B cell (primary cell): ENCODE measurements around the gene TTC28. TPM values are rescaled to one million over a fixed set of nuclear protein-coding genes. Genes with fewer than 3 reads are reported as not detected.

Experiments used
- ATAC-seq: fragments of 200-7000 bp; cut with Tn5 transposase; one replicate; pipeline ENCODE4 v1.10.0; 2021; ENCODE audit warnings: low read depth, mild to moderate bottlenecking, moderate number of reproducible peaks, moderate library complexity
- CTCF ChIA-PET: fragments of 350-600 bp; sonication (Branson Sonifier 250); formaldehyde crosslinking; loops from one replicate; lab custom pipeline; 2021; ENCODE audit warnings: antibody characterized with exemption, inconsistent platforms; lab: Charles Lee
- POLR2A ChIA-PET: fragments of 350-600 bp; sonication (Branson Sonifier 250); formaldehyde crosslinking; loops from one replicate; lab custom pipeline; 2021; ENCODE audit warnings: antibody characterized with exemption; lab: Charles Lee
- DNase-seq: peaks from one replicate; pipeline ENCODE4 v3.0.0; 2013
- H2AFZ ChIP-seq: 2 replicates; pipeline ENCODE4 v1.6.1; 2012; ENCODE audit warnings: mild to moderate bottlenecking, low read depth, low read length; ENCODE audit not compliant: insufficient read depth, poor library complexity, severe bottlenecking
- H3K27ac ChIP-seq, 2 donors: 1 replicate in 1 of 2; 2 replicates in 1 of 2; pipeline ENCODE4 v1.5.1; 2012 to 2013; ENCODE audit warnings: low read length in 2 of 2, mild to moderate bottlenecking in 2 of 2, moderate library complexity in 1 of 2
- H3K27me3 ChIP-seq, 4 experiments: fragments of 200-600 bp in 1 of 4; sonication (generic) in 1 of 4; replicated peaks in 1 of 4; 1 replicate in 2 of 4; 2 replicates in 2 of 4; pipeline versions ENCODE4 v1.6.1 to v1.7.0; 2013 to 2016; ENCODE audit warnings: low read length in 3 of 4, mild to moderate bottlenecking in 2 of 4, mixed read lengths in 1 of 4, moderate library complexity in 1 of 4; ENCODE audit not compliant: insufficient read depth in 4 of 4, control insufficient read depth in 3 of 4; ENCODE audit errors: control extremely low read depth in 1 of 4
- H3K36me3 ChIP-seq, 2 experiments: replicated peaks in 1 of 2; 1 replicate in 1 of 2; 2 replicates in 1 of 2; pipeline versions ENCODE4 v1.6.1 to v1.7.1; 2013; ENCODE audit warnings: low read length in 1 of 2; ENCODE audit not compliant: insufficient read depth in 2 of 2, control insufficient read depth in 1 of 2; ENCODE audit errors: control extremely low read depth in 1 of 2, extremely low read depth in 1 of 2
- H3K4me1 ChIP-seq, 2 donors: fragments of 200-600 bp in 1 of 2; sonication (generic) in 1 of 2; 1 replicate in 1 of 2; 2 replicates in 1 of 2; pipeline versions ENCODE4 v1.5.1 to v1.6.1; 2013 to 2017; ENCODE audit warnings: low read length in 2 of 2; ENCODE audit not compliant: control insufficient read depth in 2 of 2, insufficient read depth in 2 of 2
- H3K4me2 ChIP-seq: replicated peaks from 2 replicates; pipeline ENCODE3; 2012; ENCODE audit warnings: mild to moderate bottlenecking, low read depth, low read length; ENCODE audit not compliant: poor library complexity, severe bottlenecking
- H3K4me3 ChIP-seq, 5 experiments: fragments of 200-600 bp in 1 of 5; sonication (generic) in 1 of 5; 1 replicate in 3 of 5; 2 replicates in 2 of 5; pipeline versions ENCODE4 v1.5.1 to v1.7.0; 2011 to 2016; ENCODE audit warnings: low read length in 4 of 5, mild to moderate bottlenecking in 4 of 5, low read depth in 2 of 5, control low read depth in 1 of 5, moderate library complexity in 1 of 5; ENCODE audit not compliant: insufficient read depth in 1 of 5; ENCODE audit errors: control extremely low read depth in 1 of 5, extremely low read depth in 1 of 5
- H3K79me2 ChIP-seq: fragments of 200-600 bp; sonication (generic); one replicate; pipeline ENCODE4 v1.6.0; 2016; ENCODE audit warnings: low read length; ENCODE audit not compliant: control insufficient read depth, insufficient read depth
- H3K9ac ChIP-seq: fragments of 200-600 bp; sonication (generic); 2 replicates; pipeline ENCODE4 v1.6.1; 2017; ENCODE audit warnings: mild to moderate bottlenecking, low read length, moderate library complexity
- H3K9me3 ChIP-seq, 3 donors: one replicate each; pipeline versions ENCODE4 v1.6.1 to v1.7.1; 2013; ENCODE audit warnings: low read length in 2 of 3; ENCODE audit not compliant: control insufficient read depth in 2 of 3, insufficient read depth in 1 of 3; ENCODE audit errors: control extremely low read depth in 1 of 3
- H4K20me1 ChIP-seq: 2 replicates; pipeline ENCODE4 v1.6.0; 2012; ENCODE audit warnings: mild to moderate bottlenecking, low read length; ENCODE audit not compliant: insufficient read depth, control insufficient read depth, poor library complexity, severe bottlenecking
- H3K27ac Mint-ChIP-seq: one replicate; pipeline ENCODE4 v1.8.0; 2021; ENCODE audit warnings: mixed read lengths
- H3K27me3 Mint-ChIP-seq: one replicate; pipeline ENCODE4 v1.8.0; 2021; ENCODE audit warnings: mixed read lengths
- H3K4me1 Mint-ChIP-seq: one replicate; pipeline ENCODE4 v1.8.0; 2021; ENCODE audit warnings: mixed read lengths
- H3K4me3 Mint-ChIP-seq: one replicate; pipeline ENCODE4 v1.8.0; 2021; ENCODE audit warnings: mixed read lengths
- H3K9me3 Mint-ChIP-seq: one replicate; pipeline ENCODE4 v1.8.0; 2022; ENCODE audit warnings: mixed read lengths; ENCODE audit not compliant: insufficient read depth
- EZH2 ChIP-seq: IDR thresholded peaks from 2 replicates; pipeline ENCODE4 v1.6.1; 2012; ENCODE audit warnings: borderline replicate concordance, low read depth, mild to moderate bottlenecking, moderate library complexity, low read length; ENCODE audit not compliant: insufficient read depth, poor library complexity, severe bottlenecking
- WGBS: methylation state at CpG from one replicate; pipeline ENCODE4 v1.1.5; 2013; ENCODE audit warnings: missing lambda C conversion rate; ENCODE audit not compliant: insufficient coverage; 5-methylcytosine and 5-hydroxymethylcytosine counted together
- intact Hi-C: fragments of 100-400 bp; cut with micrococcal nuclease; formaldehyde crosslinking; loops from one replicate; pipeline ENCODE4 v1.10.0; 2022
- polyA plus RNA-seq: library from polyadenylated mRNA; depleted of rRNA; stranded (reverse); fragments of >200 nt; gene quantifications from 2 replicates; pipeline ENCODE4 v1.2.3, GENCODE V29; 2012
- total RNA-seq, 2 donors: library from RNA; stranded (reverse); fragments of 120-200 nt in 1 of 2; gene quantifications; 1 replicate in 1 of 2; 2 replicates in 1 of 2; pipeline versions ENCODE4 v1.2.3 to v1.2.4, GENCODE V29; 2013 to 2022
- TF ChIP-seq, protein P1 (sequence below): fragments of 200-600 bp; IDR thresholded peaks from one replicate; pipeline ENCODE4 v1.8.0; 2022; ENCODE audit warnings: antibody characterized with exemption, mild to moderate bottlenecking

The TTC28 gene
- total and polyA plus RNA-seq, 2 donors (not counting 1 experiment from before 2014, with no cell fraction given), result 4.5 to 7.3 TPM

DNA sequence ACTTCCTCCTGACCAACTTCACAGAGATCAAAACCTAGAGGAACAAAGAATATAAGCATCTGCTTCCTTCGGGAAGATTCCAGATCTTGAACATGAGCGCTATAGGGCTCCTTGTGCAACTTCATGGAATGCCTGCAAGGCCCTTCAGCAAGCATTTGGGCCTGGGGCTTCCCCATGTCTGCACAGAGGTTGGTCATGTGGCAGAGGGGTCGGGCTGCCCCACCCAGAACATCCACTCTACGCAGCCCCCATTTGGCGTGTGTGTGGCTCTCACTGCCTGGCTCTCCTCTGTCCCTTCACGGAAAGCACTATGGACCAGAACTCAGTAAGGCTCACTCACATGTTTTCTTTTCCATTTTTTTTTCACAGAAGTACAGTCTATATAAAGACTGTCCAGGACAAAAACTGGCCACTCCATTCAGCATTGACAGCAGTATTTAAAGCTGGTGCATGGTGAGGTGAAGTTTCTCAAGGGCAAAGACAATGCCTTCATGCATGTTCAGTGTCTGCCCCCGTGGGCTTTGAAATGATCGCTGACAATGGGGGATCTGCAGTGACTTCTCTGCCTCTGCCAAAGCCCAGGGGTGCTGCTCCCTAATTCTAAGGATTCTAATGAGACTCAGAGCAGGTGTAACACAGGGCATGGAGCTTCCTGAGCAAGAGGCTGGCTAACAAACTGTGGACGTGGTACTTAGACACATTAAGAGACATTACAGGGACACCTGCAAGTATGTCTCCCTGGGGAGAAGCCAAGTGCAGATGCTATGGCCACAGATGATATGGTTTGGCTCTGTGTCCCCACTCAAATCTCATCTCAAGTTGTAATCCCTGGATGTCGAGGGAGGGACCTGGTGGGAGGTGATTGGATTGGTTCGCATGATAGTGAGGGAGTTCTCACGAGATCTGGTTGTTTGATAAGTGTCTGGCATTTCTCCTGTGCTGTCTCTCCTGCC, 694.0 kb downstream of the TTC28 start:
- ATAC-seq (no peak), DNase-seq (no peak)
- H3K9me3 ChIP-seq, result no peaks in the 10 kb centered on the region
- Mint-ChIP-seq H3K4me1 (no peaks in the 10 kb centered on the region), H3K4me3 (no peak overlapping the region), H3K27ac (no peak overlapping the region), H3K9me3 (no peaks in the 10 kb centered on the region), H3K27me3 (no peaks in the 10 kb centered on the region)
- H3K4me2 ChIP-seq, result no peak overlapping the region
- CTCF ChIA-PET, result no interaction called here
- H4K20me1 ChIP-seq, result no peaks in the 10 kb centered on the region
- TF ChIP-seq, protein P1, sequence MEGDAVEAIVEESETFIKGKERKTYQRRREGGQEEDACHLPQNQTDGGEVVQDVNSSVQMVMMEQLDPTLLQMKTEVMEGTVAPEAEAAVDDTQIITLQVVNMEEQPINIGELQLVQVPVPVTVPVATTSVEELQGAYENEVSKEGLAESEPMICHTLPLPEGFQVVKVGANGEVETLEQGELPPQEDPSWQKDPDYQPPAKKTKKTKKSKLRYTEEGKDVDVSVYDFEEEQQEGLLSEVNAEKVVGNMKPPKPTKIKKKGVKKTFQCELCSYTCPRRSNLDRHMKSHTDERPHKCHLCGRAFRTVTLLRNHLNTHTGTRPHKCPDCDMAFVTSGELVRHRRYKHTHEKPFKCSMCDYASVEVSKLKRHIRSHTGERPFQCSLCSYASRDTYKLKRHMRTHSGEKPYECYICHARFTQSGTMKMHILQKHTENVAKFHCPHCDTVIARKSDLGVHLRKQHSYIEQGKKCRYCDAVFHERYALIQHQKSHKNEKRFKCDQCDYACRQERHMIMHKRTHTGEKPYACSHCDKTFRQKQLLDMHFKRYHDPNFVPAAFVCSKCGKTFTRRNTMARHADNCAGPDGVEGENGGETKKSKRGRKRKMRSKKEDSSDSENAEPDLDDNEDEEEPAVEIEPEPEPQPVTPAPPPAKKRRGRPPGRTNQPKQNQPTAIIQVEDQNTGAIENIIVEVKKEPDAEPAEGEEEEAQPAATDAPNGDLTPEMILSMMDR, result no peak
- no peak for TF ChIP-seq EZH2
- H2AFZ ChIP-seq, result no peak overlapping the region
- H3K27ac ChIP-seq, result no peak overlapping the region
- POLR2A ChIA-PET, result no interaction called here
- no peak overlapping the region for H3K9ac ChIP-seq
- intact Hi-C loops, result no loop called here
- H3K79me2 ChIP-seq, result no peaks in the 10 kb centered on the region
- no peaks in the 10 kb centered on the region for H3K27me3 ChIP-seq
- H3K36me3 ChIP-seq, result no peaks in the 10 kb centered on the region
- no peaks in the 10 kb centered on the region for H3K4me1 ChIP-seq
- 88% methylated on average over 12 of the region's 12 CpGs for WGBS
- H3K4me3 ChIP-seq, result no peak overlapping the region

DNA sequence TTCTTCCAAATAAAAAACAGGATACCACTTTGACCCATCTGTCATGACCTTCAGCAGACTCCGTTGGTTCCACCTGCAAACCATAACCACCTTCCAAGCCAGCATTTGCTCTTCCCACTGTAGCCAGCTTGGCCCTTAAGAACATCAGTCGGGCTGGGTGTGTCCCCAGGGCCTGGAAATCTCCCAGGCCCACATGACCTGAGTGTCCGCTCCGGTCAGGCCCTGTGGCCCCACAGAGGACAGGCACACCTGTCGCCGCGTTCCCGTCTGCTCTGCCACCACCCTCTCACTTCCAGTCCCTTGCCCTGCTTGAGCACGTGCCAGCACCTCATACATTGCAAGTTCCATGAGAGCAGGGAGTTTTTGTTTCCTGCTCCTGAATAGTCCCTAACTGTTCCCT, 694.9 kb downstream of the TTC28 start:
- POLR2A ChIA-PET, result no interaction called here
- H3K4me3 ChIP-seq, result no peak overlapping the region
- Mint-ChIP-seq H3K4me1 (no peaks in the 10 kb centered on the region), H3K27ac (no peak overlapping the region), H3K4me3 (no peak overlapping the region), H3K9me3 (no peaks in the 10 kb centered on the region), H3K27me3 (no peaks in the 10 kb centered on the region)
- CTCF ChIA-PET, result no interaction called here
- no peaks in the 10 kb centered on the region for H4K20me1 ChIP-seq
- no peak for DNase-seq
- H3K27ac ChIP-seq, result no peak overlapping the region
- no peak overlapping the region for H3K4me2 ChIP-seq
- ATAC-seq, result no peak
- no peaks in the 10 kb centered on the region for H3K79me2 ChIP-seq
- WGBS, result 98% methylated on average over 8 of the region's 9 CpGs
- no peaks in the 10 kb centered on the region for H3K9me3 ChIP-seq
- no peaks in the 10 kb centered on the region for H3K27me3 ChIP-seq
- no peak overlapping the region for H2AFZ ChIP-seq
- no peak for TF ChIP-seq EZH2
- TF ChIP-seq, protein P1, result no peak
- H3K4me1 ChIP-seq, result no peaks in the 10 kb centered on the region
- no peaks in the 10 kb centered on the region for H3K36me3 ChIP-seq
- no peak overlapping the region for H3K9ac ChIP-seq
- intact Hi-C loops, result no loop called here
